LNCaP clone FGC (cell line): ENCODE measurements around the gene COBLL1.

ENCODE experiments used
- DNase-seq: peaks from one replicate; pipeline ENCODE4 v3.0.0-alpha.2; 2011; ENCODE audit warnings: low read depth
- H3K4me3 ChIP-seq: 2 replicates; pipeline ENCODE4 v1.5.1; 2011; ENCODE audit warnings: mild to moderate bottlenecking, low read depth, low read length, control low read depth
- CTCF ChIP-seq: IDR thresholded peaks from 2 replicates; pipeline ENCODE4 v1.5.1; 2012; ENCODE audit warnings: mild to moderate bottlenecking; ENCODE audit not compliant: control insufficient read depth, insufficient read depth; ENCODE audit errors: extremely low read depth

The COBLL1 gene

GRCh38 chr2:164655750-164656149, 185.9 kb downstream of the COBLL1 start:
- DNase-seq, result no peak
- no peak for TF ChIP-seq CTCF
- no peak overlapping the region for H3K4me3 ChIP-seq

- DNase-seq, result no peak
- TF ChIP-seq CTCF, result no peak
- no peak overlapping the region for H3K4me3 ChIP-seq
Measured at GRCh38 chr2:164655336-164655735, 186.3 kb downstream of the COBLL1 start.

- no peak overlapping the region for H3K4me3 ChIP-seq
- no peak for DNase-seq
- no peak for TF ChIP-seq CTCF
Measured at GRCh38 chr2:164651361-164651760, 190.3 kb downstream of the COBLL1 start.

GRCh38 chr2:164644036-164644700, 197.5 kb downstream of the COBLL1 start:
- DNase-seq, result no peak

GRCh38 chr2:164642946-164643555, 198.6 kb downstream of the COBLL1 start:
- no peak for TF ChIP-seq CTCF
- no peak for DNase-seq
- H3K4me3 ChIP-seq, result no peak overlapping the region

More at GRCh38 chr2:164644036-164644700, 197.5 kb downstream of the COBLL1 start:
- TF ChIP-seq CTCF, result no peak
- H3K4me3 ChIP-seq, result no peak overlapping the region

GRCh38 chr2:164642268-164642667, 199.4 kb downstream of the COBLL1 start:
- no peak for TF ChIP-seq CTCF
- no peak overlapping the region for H3K4me3 ChIP-seq
- no peak for DNase-seq
